Vagina (tissue), 2 donors: ENCODE results near the gene PABPN1. TPM values are rescaled to one million over a fixed set of nuclear protein-coding genes. Genes with fewer than 3 reads are reported as not detected.

Experiments used
- DNase-seq, 2 donors: peaks; one replicate each; pipeline ENCODE4 v3.0.0-alpha.2; 2017; ENCODE audit errors: extremely low spot score in 2 of 2
- H3K27ac ChIP-seq: fragments of 200-600 bp; sonication (generic); one replicate; pipeline ENCODE4 v1.5.1; 2019
- H3K27me3 ChIP-seq: fragments of 200-600 bp; sonication (generic); one replicate; pipeline ENCODE4 v1.5.1; 2019
- H3K36me3 ChIP-seq, 2 donors: fragments of 200-600 bp; sonication (generic); one replicate each; pipeline ENCODE4 v1.5.1; 2017 to 2019
- H3K4me1 ChIP-seq: fragments of 200-600 bp; sonication (generic); one replicate; pipeline ENCODE4 v1.5.1; 2019
- H3K4me3 ChIP-seq, 2 donors: fragments of 200-600 bp; sonication (generic); 1 replicate in 1 of 2; 2 replicates in 1 of 2; pipeline ENCODE4 v1.5.1; 2016 to 2019
- H3K9me3 ChIP-seq: fragments of 200-600 bp; sonication (generic); one replicate; pipeline ENCODE4 v1.5.1; 2019
- CTCF ChIP-seq, 3 experiments: fragments of 450-650 bp in 2 of 3; fragments of 200-600 bp in 1 of 3; sonication (generic) in 1 of 3; IDR thresholded peaks; one replicate each; pipeline ENCODE4 v1.5.1; 2017 to 2019; ENCODE audit warnings: antibody characterized with exemption in 3 of 3, mild to moderate bottlenecking in 2 of 3, moderate library complexity in 2 of 3
- POLR2A ChIP-seq, 2 donors: fragments of 450-650 bp; IDR thresholded peaks; one replicate each; pipeline ENCODE4 v1.6.1; 2017; ENCODE audit warnings: antibody characterized with exemption in 2 of 2, mild to moderate bottlenecking in 2 of 2, moderate library complexity in 2 of 2
- POLR2AphosphoS5 ChIP-seq, 2 donors: sonication (generic); formaldehyde crosslinking; IDR thresholded peaks; one replicate each; pipeline ENCODE4 v1.9.0; 2017; ENCODE audit warnings: antibody characterized with exemption in 2 of 2, mild to moderate bottlenecking in 2 of 2, low read depth in 1 of 2; ENCODE audit not compliant: insufficient read depth in 1 of 2
- intact Hi-C: fragments of 100-400 bp; cut with DNase I; formaldehyde crosslinking; loops from one replicate; pipeline ENCODE4 v1.15.1; 2023
- total RNA-seq: library from RNA; depleted of rRNA; stranded (reverse); fragments of >200 nt; gene quantifications from one replicate; pipeline ENCODE4 v1.2.3, GENCODE V29; 2016

The PABPN1 gene
- total RNA-seq, 1 donor from 2014 or later = 66.0 TPM

DNA sequence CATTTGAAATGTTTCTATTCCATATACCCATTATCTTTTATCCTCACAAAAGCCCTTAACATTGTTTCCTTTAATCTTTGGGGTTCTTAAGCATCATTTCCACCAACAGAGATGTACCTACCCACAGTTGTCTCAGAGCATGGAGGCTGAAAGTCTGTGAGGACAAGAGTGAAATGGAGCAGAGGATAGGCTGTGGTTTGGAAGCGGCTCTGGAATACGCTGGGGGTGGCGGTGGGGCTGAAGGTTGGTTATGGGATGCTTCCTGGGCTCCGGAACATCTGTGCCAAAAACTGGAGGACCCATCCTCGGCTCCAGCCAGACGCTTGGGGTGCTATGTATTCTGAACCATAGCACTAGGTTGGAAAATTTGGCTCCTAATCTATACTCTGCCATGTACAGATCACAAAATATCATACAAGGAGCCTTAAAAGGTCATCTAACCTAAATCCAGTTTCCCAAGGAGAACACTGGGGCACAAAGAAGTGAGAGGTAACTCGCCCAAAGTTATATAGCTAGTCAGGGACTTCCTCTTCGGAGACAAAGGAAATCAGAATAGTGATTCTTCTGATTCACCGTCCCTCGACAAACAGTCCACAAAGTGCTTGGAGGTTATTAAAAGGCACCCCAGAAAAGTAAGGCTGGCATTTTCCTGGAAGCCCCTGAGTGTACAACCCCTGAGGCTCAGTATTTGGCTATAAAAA is 21.1 kb upstream of the PABPN1 start:
- DNase-seq = no peak
- no peaks in the 10 kb centered on the region for H3K27me3 ChIP-seq
- H3K4me3 ChIP-seq = peak overlapping the region; percentile 57 to 73
- H3K36me3 ChIP-seq = no peaks in the 10 kb centered on the region
- intact Hi-C loops = no loop called here
- H3K9me3 ChIP-seq = no peaks in the 10 kb centered on the region
- H3K27ac ChIP-seq = peak overlapping the region; percentile 97
- no peak for TF ChIP-seq POLR2A (IDR thresholded peaks at IDR 0.05)
- no peak for TF ChIP-seq POLR2AphosphoS5 (IDR thresholded peaks at IDR 0.05; ENCODE audit: insufficient read depth in 1 of 2, low read depth in 1 of 2)
- no peak for TF ChIP-seq CTCF (IDR thresholded peaks at IDR 0.05)
- peaks cover 34% of the 10 kb centered on the region for H3K4me1 ChIP-seq

DNA sequence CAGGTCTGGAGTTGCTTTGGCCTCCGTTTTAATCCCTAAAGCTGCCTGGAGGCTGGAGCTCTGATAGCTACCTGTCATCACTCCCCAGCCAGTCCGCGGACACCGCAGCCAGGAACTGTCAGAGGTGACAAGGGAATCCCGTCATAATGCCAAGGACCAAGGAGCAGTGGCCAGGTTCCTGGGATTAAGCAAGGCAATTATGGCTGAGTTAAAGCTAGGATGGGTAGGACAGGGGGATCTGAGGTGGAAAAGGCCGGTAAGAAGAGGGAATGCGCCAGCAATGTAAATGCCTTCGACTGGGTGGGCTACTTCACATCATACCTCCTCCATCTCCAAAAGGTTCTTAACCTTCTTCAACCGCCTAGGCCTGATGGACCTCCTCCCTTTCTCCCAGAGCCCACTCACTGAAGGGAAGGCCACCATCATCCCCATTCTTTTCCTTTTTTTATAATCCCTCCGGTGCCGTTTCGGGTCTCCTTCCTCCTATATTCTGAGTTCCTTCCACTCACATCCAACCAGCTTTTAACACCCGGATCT is 20.5 kb upstream of the PABPN1 start:
- no peak for DNase-seq
- H3K4me3 ChIP-seq = peak overlapping the region; percentile 57 to 73
- intact Hi-C loops = no loop called here
- H3K4me1 ChIP-seq = peaks cover 34% of the 10 kb centered on the region
- TF ChIP-seq CTCF (IDR thresholded peaks at IDR 0.05) (no peak), POLR2A (IDR thresholded peaks at IDR 0.05) (no peak), POLR2AphosphoS5 (IDR thresholded peaks at IDR 0.05; ENCODE audit: insufficient read depth in 1 of 2, low read depth in 1 of 2) (no peak)
- H3K27me3 ChIP-seq = no peaks in the 10 kb centered on the region
- no peaks in the 10 kb centered on the region for H3K9me3 ChIP-seq
- H3K36me3 ChIP-seq = no peaks in the 10 kb centered on the region
- peak overlapping the region; percentile 97 for H3K27ac ChIP-seq

DNA sequence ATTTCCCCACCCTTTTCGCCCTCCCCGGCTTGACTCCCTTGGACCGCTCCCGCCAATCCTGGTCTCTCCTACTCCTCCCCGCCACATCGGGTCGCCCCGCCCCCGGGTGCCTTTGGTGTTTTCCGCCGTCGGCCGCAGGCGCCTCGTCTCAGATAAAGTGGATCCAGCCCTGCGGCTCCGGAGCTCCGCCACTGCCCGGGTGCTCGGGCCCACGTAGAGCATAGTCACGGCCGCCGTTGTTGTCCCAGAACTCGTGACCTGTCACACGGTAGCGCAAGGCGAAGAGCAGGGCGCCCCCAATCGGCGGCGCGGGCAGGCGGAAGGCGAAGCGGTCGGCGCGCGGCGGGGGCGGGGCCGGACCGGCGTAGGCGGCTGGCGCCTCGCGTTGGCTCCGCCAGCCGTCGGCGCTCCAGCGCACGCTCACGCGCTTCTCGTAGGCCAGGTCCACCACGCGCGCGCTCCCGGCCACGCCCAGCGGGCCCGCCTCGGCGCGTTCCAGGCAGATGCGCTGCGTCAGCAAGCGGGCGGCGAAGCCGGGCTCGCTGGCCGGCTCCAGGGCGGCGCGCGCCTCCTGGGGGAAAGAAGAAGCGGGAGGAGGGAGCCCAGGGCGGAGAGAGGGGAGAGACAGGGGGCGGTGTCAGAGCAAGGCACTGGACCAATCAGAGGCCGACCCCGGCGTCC is 19.8 kb upstream of the PABPN1 start:
- peak overlapping the region; percentile 71 to 73 for H3K4me3 ChIP-seq
- no peaks in the 10 kb centered on the region for H3K9me3 ChIP-seq
- TF ChIP-seq CTCF (IDR thresholded peaks at IDR 0.05) (peak; percentile 37 to 78 (median 54)), POLR2A (IDR thresholded peaks at IDR 0.05) (peak; percentile 54 to 79), POLR2AphosphoS5 (IDR thresholded peaks at IDR 0.05; ENCODE audit: insufficient read depth in 1 of 2, low read depth in 1 of 2) (peak; percentile 61 to 86)
- H3K27ac ChIP-seq = peak overlapping the region; percentile 97
- no peaks in the 10 kb centered on the region for H3K36me3 ChIP-seq
- H3K4me1 ChIP-seq = peaks cover 41% of the 10 kb centered on the region
- no peaks in the 10 kb centered on the region for H3K27me3 ChIP-seq
- peak in 1 of 2 donors; percentile 99 for DNase-seq
- intact Hi-C loops = no loop called here

GRCh38 chr14:23301969-23302289 is 19.3 kb upstream of the PABPN1 start:
- no peak for DNase-seq
- Histone ChIP-seq H3K27ac (peak overlapping the region; percentile 97), H3K4me1 (peaks cover 41% of the 10 kb centered on the region), H3K27me3 (no peaks in the 10 kb centered on the region), H3K36me3 (no peaks in the 10 kb centered on the region), H3K4me3 (peak overlapping the region; percentile 71 to 73), H3K9me3 (no peaks in the 10 kb centered on the region)
- peak in 1 of 2 donors; percentile 88 for TF ChIP-seq POLR2A (IDR thresholded peaks at IDR 0.05)
- peak in 1 of 3 experiments; percentile 14 for TF ChIP-seq CTCF (IDR thresholded peaks at IDR 0.05)
- peak in 1 of 2 donors; percentile 92 for TF ChIP-seq POLR2AphosphoS5 (IDR thresholded peaks at IDR 0.05; ENCODE audit: insufficient read depth in 1 of 2, low read depth in 1 of 2)
- intact Hi-C loops = no loop called here
